Measurements from ENCODE around the gene LYPD3. TPM values are rescaled to one million over a fixed set of nuclear protein-coding genes. Genes with fewer than 3 reads are reported as not detected.

The LYPD3 gene
- total and polyA plus RNA-seq, 5 donors, result 0.53 to 1.5 (median 0.76) TPM

- H3K27ac ChIP-seq (ENCODE audit: low read length), result no peak overlapping the region
- intact Hi-C loops (cut with DNase I), result loop anchor here in 2 of 4 donors (5.0 kb wide), 1 partner anchor 41 kb away; the partner anchor contains the start of gene PHLDB3 (in 2 of the 2)
- WGBS, result 89% methylated on average over 12 of the region's 12 CpGs
- no peaks in the 10 kb centered on the region for H3K9me3 ChIP-seq (ENCODE audit: control insufficient read depth, low read length)
- DNase-seq (no peak), ATAC-seq (no peak)
- H3K27me3 ChIP-seq (ENCODE audit: control insufficient read depth, insufficient read depth), result no peaks in the 10 kb centered on the region
- H3K4me3 ChIP-seq (ENCODE audit: low read length), result no peak overlapping the region
- H3K4me1 ChIP-seq (ENCODE audit: control insufficient read depth, insufficient read depth, low read length), result no peaks in the 10 kb centered on the region
These were observed 4.1 kb downstream of the LYPD3 start for GRCh38 chr19:43461303-43461702.

GRCh38 chr19:43460362-43461016, 4.9 kb downstream of the LYPD3 start:
- intact Hi-C loops (cut with DNase I), result loop anchor here in 2 of 4 donors (5.0 kb wide), 1 partner anchor 42 kb away; the partner anchor contains the start of gene PHLDB3 (in 2 of the 2)
- no peaks in the 10 kb centered on the region for H3K9me3 ChIP-seq (ENCODE audit: control insufficient read depth, low read length)
- H3K27me3 ChIP-seq (ENCODE audit: control insufficient read depth, insufficient read depth), result no peaks in the 10 kb centered on the region
- no peak for ATAC-seq
- H3K27ac ChIP-seq (ENCODE audit: low read length), result no peak overlapping the region
- H3K4me3 ChIP-seq (ENCODE audit: low read length), result no peak overlapping the region
- WGBS, result 74% methylated on average over 16 of the region's 16 CpGs
- H3K4me1 ChIP-seq (ENCODE audit: control insufficient read depth, insufficient read depth, low read length), result no peaks in the 10 kb centered on the region
- no peak for DNase-seq

GRCh38 chr19:43457809-43458208, 7.6 kb downstream of the LYPD3 start:
- H3K9me3 ChIP-seq (ENCODE audit: control insufficient read depth, low read length), result no peaks in the 10 kb centered on the region
- intact Hi-C loops (cut with DNase I), result no loop called here
- ATAC-seq (no peak), DNase-seq (no peak)
- H3K4me3 ChIP-seq (ENCODE audit: low read length), result no peak overlapping the region
- no peaks in the 10 kb centered on the region for H3K27me3 ChIP-seq (ENCODE audit: control insufficient read depth, insufficient read depth)
- H3K4me1 ChIP-seq (ENCODE audit: control insufficient read depth, insufficient read depth, low read length), result no peaks in the 10 kb centered on the region
- 81% methylated on average over 4 of the region's 4 CpGs for WGBS
- no peak overlapping the region for H3K27ac ChIP-seq (ENCODE audit: low read length)

GRCh38 chr19:43455321-43456113, 9.9 kb downstream of the LYPD3 start:
- Histone ChIP-seq H3K27me3 (ENCODE audit: control insufficient read depth, insufficient read depth) (no peaks in the 10 kb centered on the region), H3K27ac (ENCODE audit: low read length) (no peak overlapping the region), H3K9me3 (ENCODE audit: control insufficient read depth, low read length) (peaks cover 2% of the 10 kb centered on the region), H3K4me1 (ENCODE audit: control insufficient read depth, insufficient read depth, low read length) (no peaks in the 10 kb centered on the region), H3K4me3 (ENCODE audit: low read length) (no peak overlapping the region)
- intact Hi-C loops (cut with DNase I), result no loop called here
- no peak for DNase-seq
- no peak for ATAC-seq
- 47% methylated on average over 10 of the region's 10 CpGs for WGBS

- 76% methylated on average over 2 of the region's 2 CpGs for WGBS
- intact Hi-C loops (cut with DNase I), result no loop called here
- H3K4me1 ChIP-seq (ENCODE audit: control insufficient read depth, insufficient read depth, low read length), result no peaks in the 10 kb centered on the region
- ATAC-seq (no peak), DNase-seq (no peak)
- peaks cover 2% of the 10 kb centered on the region for H3K9me3 ChIP-seq (ENCODE audit: control insufficient read depth, low read length)
- H3K4me3 ChIP-seq (ENCODE audit: low read length), result no peak overlapping the region
- no peak overlapping the region for H3K27ac ChIP-seq (ENCODE audit: low read length)
- no peaks in the 10 kb centered on the region for H3K27me3 ChIP-seq (ENCODE audit: control insufficient read depth, insufficient read depth)
These were observed 11.4 kb downstream of the LYPD3 start for GRCh38 chr19:43454031-43454430.

GRCh38 chr19:43452582-43452981, 12.8 kb downstream of the LYPD3 start:
- intact Hi-C loops (cut with DNase I), result no loop called here
- Histone ChIP-seq H3K27me3 (ENCODE audit: control insufficient read depth, insufficient read depth) (no peaks in the 10 kb centered on the region), H3K9me3 (ENCODE audit: control insufficient read depth, low read length) (peaks cover 2% of the 10 kb centered on the region), H3K27ac (ENCODE audit: low read length) (no peak overlapping the region), H3K4me1 (ENCODE audit: control insufficient read depth, insufficient read depth, low read length) (no peaks in the 10 kb centered on the region), H3K4me3 (ENCODE audit: low read length) (no peak overlapping the region)
- 65% methylated on average over 3 of the region's 3 CpGs for WGBS
- no peak for ATAC-seq
- no peak for DNase-seq

GRCh38 chr19:43450545-43450997, 14.8 kb downstream of the LYPD3 start:
- Histone ChIP-seq H3K27ac (ENCODE audit: low read length) (no peak overlapping the region), H3K9me3 (ENCODE audit: control insufficient read depth, low read length) (peaks cover 2% of the 10 kb centered on the region), H3K4me3 (ENCODE audit: low read length) (no peak overlapping the region), H3K4me1 (ENCODE audit: control insufficient read depth, insufficient read depth, low read length) (no peaks in the 10 kb centered on the region), H3K27me3 (ENCODE audit: control insufficient read depth, insufficient read depth) (no peaks in the 10 kb centered on the region)
- ATAC-seq (no peak), DNase-seq (no peak)
- WGBS, result 71% methylated on average over 2 of the region's 2 CpGs
- intact Hi-C loops (cut with DNase I), result no loop called here

GRCh38 chr19:43447655-43448054, 17.8 kb downstream of the LYPD3 start:
- DNase-seq (no peak), ATAC-seq (no peak)
- Histone ChIP-seq H3K4me1 (ENCODE audit: control insufficient read depth, insufficient read depth, low read length) (no peaks in the 10 kb centered on the region), H3K27ac (ENCODE audit: low read length) (no peak overlapping the region), H3K4me3 (ENCODE audit: low read length) (no peak overlapping the region), H3K27me3 (ENCODE audit: control insufficient read depth, insufficient read depth) (no peaks in the 10 kb centered on the region), H3K9me3 (ENCODE audit: control insufficient read depth, low read length) (peaks cover 2% of the 10 kb centered on the region)
- WGBS, result 96% methylated on average over 9 of the region's 9 CpGs
- intact Hi-C loops (cut with DNase I), result loop anchor here (1.0 to 10.0 kb wide), 5 partner anchors 70 to 217 kb away; no protein-coding TSS in a partner anchor

GRCh38 chr19:43446746-43447489, 18.5 kb downstream of the LYPD3 start:
- Histone ChIP-seq H3K9me3 (ENCODE audit: control insufficient read depth, low read length) (no peaks in the 10 kb centered on the region), H3K27me3 (ENCODE audit: control insufficient read depth, insufficient read depth) (no peaks in the 10 kb centered on the region), H3K27ac (ENCODE audit: low read length) (no peak overlapping the region), H3K4me1 (ENCODE audit: control insufficient read depth, insufficient read depth, low read length) (no peaks in the 10 kb centered on the region), H3K4me3 (ENCODE audit: low read length) (no peak overlapping the region)
- 22% methylated on average over 14 of the region's 14 CpGs for WGBS
- intact Hi-C loops (cut with DNase I), result loop anchor here (1.0 to 10.0 kb wide), 5 partner anchors 70 to 218 kb away; no protein-coding TSS in a partner anchor
- ATAC-seq (peak; percentile 82 to 83), DNase-seq (peak; percentile 75 to 89 (median 87))

GRCh38 chr19:43445426-43445825, 20.0 kb downstream of the LYPD3 start:
- Histone ChIP-seq H3K27ac (ENCODE audit: low read length) (no peak overlapping the region), H3K4me1 (ENCODE audit: control insufficient read depth, insufficient read depth, low read length) (no peaks in the 10 kb centered on the region), H3K4me3 (ENCODE audit: low read length) (no peak overlapping the region), H3K9me3 (ENCODE audit: control insufficient read depth, low read length) (no peaks in the 10 kb centered on the region), H3K27me3 (ENCODE audit: control insufficient read depth, insufficient read depth) (no peaks in the 10 kb centered on the region)
- intact Hi-C loops (cut with DNase I), result loop anchor here in 3 of 4 donors (5.0 to 10.0 kb wide), 3 partner anchors 72 to 219 kb away; no protein-coding TSS in a partner anchor
- ATAC-seq (no peak), DNase-seq (no peak)
- 82% methylated on average over 2 of the region's 2 CpGs for WGBS
